ENCODE data around the gene FAF2.

- TF ChIP-seq, protein P1, sequence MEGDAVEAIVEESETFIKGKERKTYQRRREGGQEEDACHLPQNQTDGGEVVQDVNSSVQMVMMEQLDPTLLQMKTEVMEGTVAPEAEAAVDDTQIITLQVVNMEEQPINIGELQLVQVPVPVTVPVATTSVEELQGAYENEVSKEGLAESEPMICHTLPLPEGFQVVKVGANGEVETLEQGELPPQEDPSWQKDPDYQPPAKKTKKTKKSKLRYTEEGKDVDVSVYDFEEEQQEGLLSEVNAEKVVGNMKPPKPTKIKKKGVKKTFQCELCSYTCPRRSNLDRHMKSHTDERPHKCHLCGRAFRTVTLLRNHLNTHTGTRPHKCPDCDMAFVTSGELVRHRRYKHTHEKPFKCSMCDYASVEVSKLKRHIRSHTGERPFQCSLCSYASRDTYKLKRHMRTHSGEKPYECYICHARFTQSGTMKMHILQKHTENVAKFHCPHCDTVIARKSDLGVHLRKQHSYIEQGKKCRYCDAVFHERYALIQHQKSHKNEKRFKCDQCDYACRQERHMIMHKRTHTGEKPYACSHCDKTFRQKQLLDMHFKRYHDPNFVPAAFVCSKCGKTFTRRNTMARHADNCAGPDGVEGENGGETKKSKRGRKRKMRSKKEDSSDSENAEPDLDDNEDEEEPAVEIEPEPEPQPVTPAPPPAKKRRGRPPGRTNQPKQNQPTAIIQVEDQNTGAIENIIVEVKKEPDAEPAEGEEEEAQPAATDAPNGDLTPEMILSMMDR (IDR thresholded peaks at IDR 0.05), result no peak
- TF ChIP-seq POLR2A (IDR thresholded peaks at IDR 0.05), result no peak
Measured at GRCh38 chr5:176513788-176514187, 65.6 kb downstream of the FAF2 start.
